Measurements from ENCODE around the gene DMXL1. TPM values are rescaled to one million over a fixed set of nuclear protein-coding genes. Genes with fewer than 3 reads are reported as not detected.
"Not testable (repeated sequence)": the region's sequence is repeated elsewhere in the genome, so short reads cannot be mapped to it uniquely, and the experiment has no call there.

Gene DMXL1
- total and polyA plus RNA-seq, 4 donors, result 4.3 to 38.1 (median 25.1) TPM

- no peaks in the 10 kb centered on the region for H3K4me1 ChIP-seq (ENCODE audit: control insufficient read depth in 4 of 4, insufficient read depth in 4 of 4, low read length in 3 of 4)
- 97% methylated on average over 6 of the region's 6 CpGs for WGBS
- no peak overlapping the region for H3K4me3 ChIP-seq (ENCODE audit: low read depth in 1 of 3, low read length in 3 of 3)
- H3K27ac ChIP-seq (ENCODE audit: low read depth in 1 of 2, low read length in 2 of 2), result no peak overlapping the region
- H3K9ac ChIP-seq (ENCODE audit: low read depth in 1 of 2, low read length in 2 of 2), result no peak overlapping the region
- peaks cover 0 to 21% (median 9%) of the 10 kb centered on the region in 4 donors for H3K36me3 ChIP-seq (ENCODE audit: control insufficient read depth in 4 of 4, insufficient read depth in 3 of 4, low read depth in 1 of 4, low read length in 3 of 4)
- DNase-seq (ENCODE audit: low spot score), result no peak
- H3K27me3 ChIP-seq (ENCODE audit: control insufficient read depth in 4 of 4, insufficient read depth in 4 of 4, low read length in 3 of 4), result no peaks in the 10 kb centered on the region
- TF ChIP-seq YY1 (IDR thresholded peaks at IDR 0.05), result no peak
- TF ChIP-seq GABPA (IDR thresholded peaks at IDR 0.05 in 1 of 2, conservative IDR thresholded peaks at IDR 0.05 in 1 of 2), result no peak
- TF ChIP-seq HNF4A (conservative IDR thresholded peaks at IDR 0.05), result no peak
- TF ChIP-seq FOXA1 (IDR thresholded peaks at IDR 0.05), result no peak
- TF ChIP-seq RAD21 (IDR thresholded peaks at IDR 0.05), result no peak
- TF ChIP-seq JUND (IDR thresholded peaks at IDR 0.05), result no peak
- no peak for TF ChIP-seq NR2F2 (IDR thresholded peaks at IDR 0.05)
- no peak for TF ChIP-seq EGR1 (IDR thresholded peaks at IDR 0.05; ENCODE audit: low read depth in 2 of 2)
- no peak for TF ChIP-seq SP1 (IDR thresholded peaks at IDR 0.05)
- H3K9me3 ChIP-seq (ENCODE audit: control insufficient read depth in 4 of 4, low read length in 3 of 4), result no peaks in the 10 kb centered on the region
These were observed 167.6 kb downstream of the DMXL1 start for GRCh38 chr5:119238265-119239118.

GRCh38 chr5:119239119-119239417 is 168.2 kb downstream of the DMXL1 start:
- H3K4me3 ChIP-seq (ENCODE audit: low read depth in 1 of 3, low read length in 3 of 3), result no peak overlapping the region
- peaks cover 0 to 18% (median 9%) of the 10 kb centered on the region in 4 donors for H3K36me3 ChIP-seq (ENCODE audit: control insufficient read depth in 4 of 4, insufficient read depth in 3 of 4, low read depth in 1 of 4, low read length in 3 of 4)
- DNase-seq (ENCODE audit: low spot score), result no peak
- H3K4me1 ChIP-seq (ENCODE audit: control insufficient read depth in 4 of 4, insufficient read depth in 4 of 4, low read length in 3 of 4), result no peaks in the 10 kb centered on the region
- H3K27me3 ChIP-seq (ENCODE audit: control insufficient read depth in 4 of 4, insufficient read depth in 4 of 4, low read length in 3 of 4), result no peaks in the 10 kb centered on the region
- no peak overlapping the region for H3K9ac ChIP-seq (ENCODE audit: low read depth in 1 of 2, low read length in 2 of 2)
- no peak overlapping the region for H3K27ac ChIP-seq (ENCODE audit: low read depth in 1 of 2, low read length in 2 of 2)
- TF ChIP-seq GABPA (IDR thresholded peaks at IDR 0.05 in 1 of 2, conservative IDR thresholded peaks at IDR 0.05 in 1 of 2), result no peak
- TF ChIP-seq FOXA1 (IDR thresholded peaks at IDR 0.05), result no peak
- TF ChIP-seq ATF3 (IDR thresholded peaks at IDR 0.05), result no peak
- TF ChIP-seq HNF4G (IDR thresholded peaks at IDR 0.05), result no peak
- no peak for TF ChIP-seq JUND (IDR thresholded peaks at IDR 0.05)
- TF ChIP-seq ZBTB33 (IDR thresholded peaks at IDR 0.05), result no peak
- TF ChIP-seq NR2F2 (IDR thresholded peaks at IDR 0.05), result no peak
- no peak for TF ChIP-seq MAX (IDR thresholded peaks at IDR 0.05)
- TF ChIP-seq HNF4A (conservative IDR thresholded peaks at IDR 0.05), result no peak
- TF ChIP-seq REST (IDR thresholded peaks at IDR 0.05), result no peak
- no peak for TF ChIP-seq SP1 (IDR thresholded peaks at IDR 0.05)
- no peaks in the 10 kb centered on the region for H3K9me3 ChIP-seq (ENCODE audit: control insufficient read depth in 4 of 4, low read length in 3 of 4)

GRCh38 chr5:119239826-119240225 is 168.9 kb downstream of the DMXL1 start:
- not testable (repeated sequence) for H3K27me3 ChIP-seq (ENCODE audit: control insufficient read depth in 4 of 4, insufficient read depth in 4 of 4, low read length in 3 of 4); H3K9me3 ChIP-seq (ENCODE audit: control insufficient read depth in 4 of 4, low read length in 3 of 4); DNase-seq (ENCODE audit: low spot score); H3K9ac ChIP-seq (ENCODE audit: low read depth in 1 of 2, low read length in 2 of 2); H3K27ac ChIP-seq (ENCODE audit: low read depth in 1 of 2, low read length in 2 of 2); H3K4me1 ChIP-seq (ENCODE audit: control insufficient read depth in 4 of 4, insufficient read depth in 4 of 4, low read length in 3 of 4); H3K4me3 ChIP-seq (ENCODE audit: low read depth in 1 of 3, low read length in 3 of 3)
- peaks cover 0 to 13% (median 5%) of the 10 kb centered on the region in 4 donors for H3K36me3 ChIP-seq (ENCODE audit: control insufficient read depth in 4 of 4, insufficient read depth in 3 of 4, low read depth in 1 of 4, low read length in 3 of 4)
- 96% methylated on average over 3 of the region's 3 CpGs for WGBS

Data from liver (tissue), 9 donors.